Fibroblast of gingiva (primary cell): Measurements from ENCODE around the gene TMEM175.
A peak's percentile ranks its signal among the peaks of the same experiment; 100 is the strongest.

Source experiments
- DNase-seq: peaks from one replicate; pipeline ENCODE4 v3.0.0-alpha.2; 2011; ENCODE audit warnings: low read depth

TMEM175 gene

GRCh38 chr4:931960-932712 lies at the start of gene TMEM175, which contains the start of gene GAK:
TSS of gene TMEM175 (plus strand) at chr4:932460. CDS start at chr4:947740, 15,280 bp downstream.
TSS of gene GAK (minus strand) at chr4:932316. CDS start at chr4:932187, 129 bp downstream.
- DNase-seq, result peak; percentile 92

- DNase-seq, result no peak
Measured at GRCh38 chr4:882646-883045, 49.6 kb upstream of the TMEM175 start.

GRCh38 chr4:883377-884095 lies 48.7 kb upstream of the TMEM175 start:
- DNase-seq, result no peak

GRCh38 chr4:884259-884658 lies 48.0 kb upstream of the TMEM175 start:
- no peak for DNase-seq

GRCh38 chr4:884896-885295 lies 47.4 kb upstream of the TMEM175 start:
- no peak for DNase-seq

- DNase-seq, result no peak
Measured at GRCh38 chr4:885353-885752, 46.9 kb upstream of the TMEM175 start.

GRCh38 chr4:886244-886643 lies 46.0 kb upstream of the TMEM175 start:
- no peak for DNase-seq

- no peak for DNase-seq
Measured at GRCh38 chr4:887034-887763, 45.1 kb upstream of the TMEM175 start.

- no peak for DNase-seq
Measured at GRCh38 chr4:888029-888428, 44.2 kb upstream of the TMEM175 start.

GRCh38 chr4:889516-889915 lies 42.7 kb upstream of the TMEM175 start:
- no peak for DNase-seq

- DNase-seq, result no peak
Measured at GRCh38 chr4:890036-890695, 42.1 kb upstream of the TMEM175 start.

GRCh38 chr4:891747-892146 lies 40.5 kb upstream of the TMEM175 start:
- no peak for DNase-seq

GRCh38 chr4:892780-893179 lies 39.5 kb upstream of the TMEM175 start:
- no peak for DNase-seq

- no peak for DNase-seq
Measured at GRCh38 chr4:893276-893994, 38.8 kb upstream of the TMEM175 start.

- no peak for DNase-seq
Measured at GRCh38 chr4:893995-894705, 38.1 kb upstream of the TMEM175 start.

GRCh38 chr4:895596-895995 lies 36.7 kb upstream of the TMEM175 start:
- DNase-seq, result no peak

- no peak for DNase-seq
Measured at GRCh38 chr4:896216-896615, 36.0 kb upstream of the TMEM175 start.

- no peak for DNase-seq
Measured at GRCh38 chr4:896630-897029, 35.6 kb upstream of the TMEM175 start.

GRCh38 chr4:898123-898522 lies 34.1 kb upstream of the TMEM175 start:
- no peak for DNase-seq

GRCh38 chr4:898869-899555 lies 33.2 kb upstream of the TMEM175 start:
- DNase-seq, result no peak
